GM10266 (cell line): ENCODE results near the gene GPR3.
A peak's percentile ranks its signal among the peaks of the same experiment; 100 is the strongest.

Source experiments
- DNase-seq: peaks from one replicate; pipeline ENCODE4 v3.0.0; 2012; ENCODE audit errors: extremely low spot score
- TF ChIP-seq, protein P1 (sequence below): IDR thresholded peaks from 2 replicates; pipeline ENCODE4 v1.5.1; 2012; ENCODE audit warnings: mild to moderate bottlenecking, low read depth; ENCODE audit not compliant: control insufficient read depth, insufficient read depth; ENCODE audit errors: missing control alignments

Gene GPR3

DNA sequence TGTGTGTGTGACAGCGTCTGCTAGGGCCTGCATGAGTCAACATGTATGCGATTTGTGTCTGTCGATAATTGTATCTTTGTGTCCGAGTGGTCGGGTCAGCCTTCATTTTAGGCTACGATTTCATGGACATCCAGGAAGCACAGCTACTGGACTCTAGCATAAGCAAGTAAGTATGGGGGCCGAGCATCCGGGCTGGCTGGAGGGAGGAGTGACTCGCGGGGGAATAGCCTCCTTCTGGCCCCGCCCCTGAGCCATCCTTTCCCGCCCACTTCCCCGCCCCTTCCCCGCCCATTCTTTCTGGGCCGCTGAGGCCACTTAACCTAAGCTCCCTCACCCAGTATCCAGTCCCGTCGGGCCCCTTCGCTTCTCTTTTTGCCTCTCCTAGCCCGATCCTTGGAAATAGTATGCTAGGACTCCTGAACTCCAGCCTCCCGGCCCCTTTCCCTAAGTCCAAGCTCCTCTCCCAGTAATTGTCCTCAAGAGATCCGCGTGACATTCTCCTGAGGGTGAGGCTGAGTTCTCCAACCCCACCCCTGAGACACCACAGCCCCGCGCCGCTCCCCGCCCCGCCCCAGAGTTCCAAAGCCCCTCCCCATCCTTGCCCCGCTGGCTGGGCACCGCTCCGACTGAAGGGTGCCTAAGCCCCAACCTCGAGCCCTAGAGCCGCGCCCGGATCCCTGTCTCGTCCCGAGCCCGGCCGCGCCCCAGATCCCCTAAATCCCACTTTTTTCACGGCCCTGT lies 26.9 kb upstream of the GPR3 start:
- TF ChIP-seq, protein P1, sequence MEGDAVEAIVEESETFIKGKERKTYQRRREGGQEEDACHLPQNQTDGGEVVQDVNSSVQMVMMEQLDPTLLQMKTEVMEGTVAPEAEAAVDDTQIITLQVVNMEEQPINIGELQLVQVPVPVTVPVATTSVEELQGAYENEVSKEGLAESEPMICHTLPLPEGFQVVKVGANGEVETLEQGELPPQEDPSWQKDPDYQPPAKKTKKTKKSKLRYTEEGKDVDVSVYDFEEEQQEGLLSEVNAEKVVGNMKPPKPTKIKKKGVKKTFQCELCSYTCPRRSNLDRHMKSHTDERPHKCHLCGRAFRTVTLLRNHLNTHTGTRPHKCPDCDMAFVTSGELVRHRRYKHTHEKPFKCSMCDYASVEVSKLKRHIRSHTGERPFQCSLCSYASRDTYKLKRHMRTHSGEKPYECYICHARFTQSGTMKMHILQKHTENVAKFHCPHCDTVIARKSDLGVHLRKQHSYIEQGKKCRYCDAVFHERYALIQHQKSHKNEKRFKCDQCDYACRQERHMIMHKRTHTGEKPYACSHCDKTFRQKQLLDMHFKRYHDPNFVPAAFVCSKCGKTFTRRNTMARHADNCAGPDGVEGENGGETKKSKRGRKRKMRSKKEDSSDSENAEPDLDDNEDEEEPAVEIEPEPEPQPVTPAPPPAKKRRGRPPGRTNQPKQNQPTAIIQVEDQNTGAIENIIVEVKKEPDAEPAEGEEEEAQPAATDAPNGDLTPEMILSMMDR: no peak
- peak; percentile 98 for DNase-seq

- peak; percentile 82 for DNase-seq
- TF ChIP-seq, protein P1: no peak
These were observed 26.4 kb upstream of the GPR3 start for GRCh38 chr1:27366113-27366410.

DNA sequence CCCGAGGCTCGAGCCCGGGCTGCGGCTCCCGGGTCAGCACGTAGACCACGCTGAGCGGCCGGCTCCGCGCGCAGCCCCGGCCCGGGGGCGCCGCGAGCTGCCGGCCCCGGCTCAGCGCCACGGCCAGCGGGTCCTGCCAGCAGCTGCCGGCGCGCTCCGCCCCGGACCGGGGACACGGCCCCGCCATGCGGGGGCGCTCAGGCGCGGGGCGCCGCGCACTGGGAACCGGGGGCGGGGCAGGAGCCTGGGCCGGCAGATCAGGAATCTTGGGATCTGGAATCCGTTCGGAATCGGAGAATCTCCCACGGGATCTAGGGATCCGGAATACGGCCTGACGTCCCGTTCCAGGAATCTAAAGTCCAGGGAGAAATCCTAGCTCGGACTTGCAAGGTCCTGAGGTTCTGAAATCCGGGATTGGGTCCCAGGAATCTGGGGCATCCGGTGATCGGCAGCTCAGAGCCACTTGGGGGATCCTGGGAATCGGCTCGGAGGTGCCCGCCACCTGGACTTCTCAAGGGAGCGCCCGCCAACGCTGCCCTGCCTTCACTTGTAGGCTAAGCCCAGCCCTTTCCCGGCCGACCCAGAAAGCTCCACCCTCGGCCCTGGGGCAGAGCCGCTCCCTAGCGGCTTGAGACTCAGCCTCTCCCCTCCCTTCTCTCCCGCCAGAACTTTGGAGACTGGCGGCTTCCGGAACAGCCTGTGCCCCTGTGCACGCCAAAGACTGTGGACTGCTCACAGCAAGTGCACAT lies 25.8 kb upstream of the GPR3 start, which contains the start of gene MAP3K6:
Gene MAP3K6, minus strand, starts transcription at position 551 of the 749 bp plus-strand sequence. Its CDS starts 364 bp downstream, at position 187.
- peak; percentile 82 for DNase-seq
- TF ChIP-seq, protein P1: peak; percentile 63

DNA sequence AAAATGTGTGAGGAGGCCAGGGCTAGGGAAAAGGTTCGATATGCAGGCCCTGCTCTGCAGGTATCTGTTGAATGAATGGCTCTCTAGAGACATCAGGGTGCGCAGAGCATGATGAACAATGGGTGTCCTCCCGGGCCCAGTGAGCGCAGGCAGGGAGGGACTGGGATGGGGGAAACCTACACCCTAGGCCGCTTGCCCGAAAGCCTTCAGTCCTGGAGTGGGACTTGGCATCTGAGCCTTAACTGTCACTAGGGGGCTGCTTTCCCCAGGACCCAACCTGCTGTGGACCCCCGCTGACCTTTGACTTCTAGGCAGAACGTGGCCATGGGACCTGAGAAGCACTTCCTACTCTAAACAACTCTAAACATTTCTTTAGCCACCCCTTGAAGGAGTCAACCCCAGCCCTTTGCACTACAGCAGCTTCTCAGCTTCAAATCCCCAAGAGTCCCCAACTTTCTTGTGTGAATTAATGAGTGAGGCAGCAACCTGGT lies 25.2 kb upstream of the GPR3 start:
- no peak for DNase-seq
- TF ChIP-seq, protein P1: no peak

DNA sequence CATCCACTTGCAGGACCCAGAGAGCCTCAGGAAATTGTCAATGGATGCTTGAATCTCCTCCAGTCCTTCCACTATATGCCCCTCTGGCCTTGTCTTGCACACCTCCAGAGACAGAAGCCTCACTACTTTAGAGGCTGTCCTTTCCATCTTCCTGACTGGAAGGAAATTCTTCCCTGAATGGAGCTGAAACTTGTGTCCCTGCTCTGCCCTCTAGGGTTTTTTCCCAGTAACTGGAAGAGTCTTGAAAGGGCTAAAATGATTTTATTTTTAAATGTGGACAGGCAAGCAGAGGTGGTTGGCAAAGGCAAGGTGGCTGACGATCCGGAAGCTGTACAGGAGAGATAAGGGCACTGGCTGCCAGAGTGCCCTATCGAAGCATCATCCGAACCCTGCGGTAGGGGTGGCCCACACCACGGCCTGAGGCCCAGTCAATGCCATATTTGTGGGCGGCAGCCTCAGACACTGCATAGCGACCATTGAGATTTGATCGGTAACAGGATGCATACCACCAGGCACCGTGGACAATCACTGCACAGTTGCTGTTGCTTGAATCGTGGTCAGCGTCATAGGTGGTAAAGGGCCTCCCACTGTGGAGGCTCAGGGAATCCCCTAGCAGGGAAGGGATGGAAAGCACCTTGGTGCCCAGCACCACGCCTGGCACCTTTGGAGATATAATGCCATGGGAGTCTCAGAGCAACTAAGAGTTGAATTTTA lies 23.4 kb upstream of the GPR3 start:
- DNase-seq: no peak
- TF ChIP-seq, protein P1: no peak

- DNase-seq: no peak
- TF ChIP-seq, protein P1: no peak
These were observed 20.2 kb upstream of the GPR3 start for GRCh38 chr1:27372022-27372807.
